Measurements from ENCODE around the gene CCL14. TPM values are rescaled to one million over a fixed set of nuclear protein-coding genes. Genes with fewer than 3 reads are reported as not detected.

CCL14 gene
- total and polyA plus RNA-seq, 2 of the 13 experiments (the other 11 are each of a cell fraction or from before 2014, with no cell fraction given), result 1.1 to 1.7 TPM

DNA sequence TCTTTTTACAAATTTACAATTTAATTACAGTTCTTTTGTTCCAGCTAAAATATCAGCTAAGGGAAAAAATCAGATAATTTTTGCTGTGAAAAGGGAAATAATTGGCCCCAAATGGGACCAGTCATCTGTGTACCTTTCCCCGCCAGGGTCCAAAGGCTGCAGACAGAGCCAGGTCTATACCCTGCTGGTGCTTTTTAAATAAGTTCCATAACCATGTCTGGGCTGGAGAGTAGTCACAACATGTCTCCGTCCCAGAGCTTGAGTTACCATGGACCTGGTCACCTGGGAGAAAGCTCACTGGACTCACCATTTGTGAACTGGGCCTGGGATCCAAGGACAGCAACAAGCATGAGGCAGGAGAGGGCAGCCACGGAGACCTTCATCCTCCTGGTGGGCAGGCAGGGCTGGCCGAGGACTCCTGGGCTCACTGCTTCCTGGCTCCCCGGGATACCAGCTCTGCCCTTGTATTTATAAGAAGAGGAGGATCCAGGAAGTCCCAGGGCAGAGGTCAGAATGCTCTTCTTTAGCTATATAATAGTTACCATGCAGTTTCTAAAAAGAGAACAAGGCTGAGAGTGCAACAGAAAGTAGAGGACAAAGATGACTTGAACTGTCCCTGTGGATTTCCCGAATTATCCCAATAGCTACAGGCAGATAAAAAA is 14.7 kb upstream of the CCL14 start, which contains the start of gene CCL15 (continued):
- TF ChIP-seq, protein P1, sequence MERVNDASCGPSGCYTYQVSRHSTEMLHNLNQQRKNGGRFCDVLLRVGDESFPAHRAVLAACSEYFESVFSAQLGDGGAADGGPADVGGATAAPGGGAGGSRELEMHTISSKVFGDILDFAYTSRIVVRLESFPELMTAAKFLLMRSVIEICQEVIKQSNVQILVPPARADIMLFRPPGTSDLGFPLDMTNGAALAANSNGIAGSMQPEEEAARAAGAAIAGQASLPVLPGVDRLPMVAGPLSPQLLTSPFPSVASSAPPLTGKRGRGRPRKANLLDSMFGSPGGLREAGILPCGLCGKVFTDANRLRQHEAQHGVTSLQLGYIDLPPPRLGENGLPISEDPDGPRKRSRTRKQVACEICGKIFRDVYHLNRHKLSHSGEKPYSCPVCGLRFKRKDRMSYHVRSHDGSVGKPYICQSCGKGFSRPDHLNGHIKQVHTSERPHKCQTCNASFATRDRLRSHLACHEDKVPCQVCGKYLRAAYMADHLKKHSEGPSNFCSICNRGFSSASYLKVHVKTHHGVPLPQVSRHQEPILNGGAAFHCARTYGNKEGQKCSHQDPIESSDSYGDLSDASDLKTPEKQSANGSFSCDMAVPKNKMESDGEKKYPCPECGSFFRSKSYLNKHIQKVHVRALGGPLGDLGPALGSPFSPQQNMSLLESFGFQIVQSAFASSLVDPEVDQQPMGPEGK (CRISPR knock-in tag; IDR thresholded peaks at IDR 0.05), result no peak
- TF ChIP-seq ZNF614 (CRISPR knock-in tag; IDR thresholded peaks at IDR 0.05; ENCODE audit: borderline replicate concordance) (no peak), ZNF558 (CRISPR knock-in tag; IDR thresholded peaks at IDR 0.05; ENCODE audit: borderline replicate concordance) (no peak), ZBTB7B (CRISPR knock-in tag; IDR thresholded peaks at IDR 0.05) (no peak), ZNF484 (CRISPR knock-in tag; IDR thresholded peaks at IDR 0.05; ENCODE audit: borderline replicate concordance, low read depth) (no peak), RFX5 (IDR thresholded peaks at IDR 0.05; ENCODE audit: low read depth, low read length) (no peak), ZNF749 (CRISPR knock-in tag; IDR thresholded peaks at IDR 0.05; ENCODE audit: borderline replicate concordance) (no peak), SRY (CRISPR knock-in tag; IDR thresholded peaks at IDR 0.05) (0 out of 2 replicates have a peak, but pooled peaks have one; percentile 11), MTA1 (CRISPR knock-in tag; IDR thresholded peaks at IDR 0.05; ENCODE audit: borderline replicate concordance) (no peak), SAP130 (CRISPR knock-in tag; IDR thresholded peaks at IDR 0.05; ENCODE audit: low read depth) (peak; percentile 50), ARID2 (CRISPR knock-in tag; IDR thresholded peaks at IDR 0.05; ENCODE audit: borderline replicate concordance) (no peak), NCOA1 (CRISPR knock-in tag; IDR thresholded peaks at IDR 0.05) (no peak), ZNF367 (CRISPR knock-in tag; IDR thresholded peaks at IDR 0.05; ENCODE audit: borderline replicate concordance) (no peak), MLLT10 (CRISPR knock-in tag; IDR thresholded peaks at IDR 0.05) (no peak), ZC3H4 (CRISPR knock-in tag; IDR thresholded peaks at IDR 0.05; ENCODE audit: borderline replicate concordance) (peak; percentile 93; the same call in 1 of the 2 replicates), ZNF839 (CRISPR knock-in tag; IDR thresholded peaks at IDR 0.05; ENCODE audit: borderline replicate concordance) (no peak), SMAD1 (CRISPR knock-in tag; IDR thresholded peaks at IDR 0.05; ENCODE audit: borderline replicate concordance, low read depth) (no peak), ZNF564 (CRISPR knock-in tag; IDR thresholded peaks at IDR 0.05) (no peak), KAT7 (CRISPR knock-in tag; IDR thresholded peaks at IDR 0.05; ENCODE audit: borderline replicate concordance) (no peak)
- TF ChIP-seq, protein P2, sequence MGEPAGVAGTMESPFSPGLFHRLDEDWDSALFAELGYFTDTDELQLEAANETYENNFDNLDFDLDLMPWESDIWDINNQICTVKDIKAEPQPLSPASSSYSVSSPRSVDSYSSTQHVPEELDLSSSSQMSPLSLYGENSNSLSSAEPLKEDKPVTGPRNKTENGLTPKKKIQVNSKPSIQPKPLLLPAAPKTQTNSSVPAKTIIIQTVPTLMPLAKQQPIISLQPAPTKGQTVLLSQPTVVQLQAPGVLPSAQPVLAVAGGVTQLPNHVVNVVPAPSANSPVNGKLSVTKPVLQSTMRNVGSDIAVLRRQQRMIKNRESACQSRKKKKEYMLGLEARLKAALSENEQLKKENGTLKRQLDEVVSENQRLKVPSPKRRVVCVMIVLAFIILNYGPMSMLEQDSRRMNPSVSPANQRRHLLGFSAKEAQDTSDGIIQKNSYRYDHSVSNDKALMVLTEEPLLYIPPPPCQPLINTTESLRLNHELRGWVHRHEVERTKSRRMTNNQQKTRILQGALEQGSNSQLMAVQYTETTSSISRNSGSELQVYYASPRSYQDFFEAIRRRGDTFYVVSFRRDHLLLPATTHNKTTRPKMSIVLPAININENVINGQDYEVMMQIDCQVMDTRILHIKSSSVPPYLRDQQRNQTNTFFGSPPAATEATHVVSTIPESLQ (CRISPR knock-in tag; conservative IDR thresholded peaks at IDR 0.05), result no peak
- TF ChIP-seq, protein P3, sequence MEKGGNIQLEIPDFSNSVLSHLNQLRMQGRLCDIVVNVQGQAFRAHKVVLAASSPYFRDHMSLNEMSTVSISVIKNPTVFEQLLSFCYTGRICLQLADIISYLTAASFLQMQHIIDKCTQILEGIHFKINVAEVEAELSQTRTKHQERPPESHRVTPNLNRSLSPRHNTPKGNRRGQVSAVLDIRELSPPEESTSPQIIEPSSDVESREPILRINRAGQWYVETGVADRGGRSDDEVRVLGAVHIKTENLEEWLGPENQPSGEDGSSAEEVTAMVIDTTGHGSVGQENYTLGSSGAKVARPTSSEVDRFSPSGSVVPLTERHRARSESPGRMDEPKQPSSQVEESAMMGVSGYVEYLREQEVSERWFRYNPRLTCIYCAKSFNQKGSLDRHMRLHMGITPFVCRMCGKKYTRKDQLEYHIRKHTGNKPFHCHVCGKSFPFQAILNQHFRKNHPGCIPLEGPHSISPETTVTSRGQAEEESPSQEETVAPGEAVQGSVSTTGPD (CRISPR knock-in tag; IDR thresholded peaks at IDR 0.05), result no peak
- TF ChIP-seq, protein P4, sequence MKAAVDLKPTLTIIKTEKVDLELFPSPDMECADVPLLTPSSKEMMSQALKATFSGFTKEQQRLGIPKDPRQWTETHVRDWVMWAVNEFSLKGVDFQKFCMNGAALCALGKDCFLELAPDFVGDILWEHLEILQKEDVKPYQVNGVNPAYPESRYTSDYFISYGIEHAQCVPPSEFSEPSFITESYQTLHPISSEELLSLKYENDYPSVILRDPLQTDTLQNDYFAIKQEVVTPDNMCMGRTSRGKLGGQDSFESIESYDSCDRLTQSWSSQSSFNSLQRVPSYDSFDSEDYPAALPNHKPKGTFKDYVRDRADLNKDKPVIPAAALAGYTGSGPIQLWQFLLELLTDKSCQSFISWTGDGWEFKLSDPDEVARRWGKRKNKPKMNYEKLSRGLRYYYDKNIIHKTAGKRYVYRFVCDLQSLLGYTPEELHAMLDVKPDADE (CRISPR knock-in tag; IDR thresholded peaks at IDR 0.05), result no peak
- TF ChIP-seq, protein P5, sequence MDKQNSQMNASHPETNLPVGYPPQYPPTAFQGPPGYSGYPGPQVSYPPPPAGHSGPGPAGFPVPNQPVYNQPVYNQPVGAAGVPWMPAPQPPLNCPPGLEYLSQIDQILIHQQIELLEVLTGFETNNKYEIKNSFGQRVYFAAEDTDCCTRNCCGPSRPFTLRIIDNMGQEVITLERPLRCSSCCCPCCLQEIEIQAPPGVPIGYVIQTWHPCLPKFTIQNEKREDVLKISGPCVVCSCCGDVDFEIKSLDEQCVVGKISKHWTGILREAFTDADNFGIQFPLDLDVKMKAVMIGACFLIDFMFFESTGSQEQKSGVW (CRISPR knock-in tag; IDR thresholded peaks at IDR 0.05; ENCODE audit: borderline replicate concordance), result no peak
